ENCODE data around the gene LAMA4. TPM values are rescaled to one million over a fixed set of nuclear protein-coding genes. Genes with fewer than 3 reads are reported as not detected.

Gene LAMA4
- total RNA-seq, 1 experiment from 2014 or later: not detected

DNA sequence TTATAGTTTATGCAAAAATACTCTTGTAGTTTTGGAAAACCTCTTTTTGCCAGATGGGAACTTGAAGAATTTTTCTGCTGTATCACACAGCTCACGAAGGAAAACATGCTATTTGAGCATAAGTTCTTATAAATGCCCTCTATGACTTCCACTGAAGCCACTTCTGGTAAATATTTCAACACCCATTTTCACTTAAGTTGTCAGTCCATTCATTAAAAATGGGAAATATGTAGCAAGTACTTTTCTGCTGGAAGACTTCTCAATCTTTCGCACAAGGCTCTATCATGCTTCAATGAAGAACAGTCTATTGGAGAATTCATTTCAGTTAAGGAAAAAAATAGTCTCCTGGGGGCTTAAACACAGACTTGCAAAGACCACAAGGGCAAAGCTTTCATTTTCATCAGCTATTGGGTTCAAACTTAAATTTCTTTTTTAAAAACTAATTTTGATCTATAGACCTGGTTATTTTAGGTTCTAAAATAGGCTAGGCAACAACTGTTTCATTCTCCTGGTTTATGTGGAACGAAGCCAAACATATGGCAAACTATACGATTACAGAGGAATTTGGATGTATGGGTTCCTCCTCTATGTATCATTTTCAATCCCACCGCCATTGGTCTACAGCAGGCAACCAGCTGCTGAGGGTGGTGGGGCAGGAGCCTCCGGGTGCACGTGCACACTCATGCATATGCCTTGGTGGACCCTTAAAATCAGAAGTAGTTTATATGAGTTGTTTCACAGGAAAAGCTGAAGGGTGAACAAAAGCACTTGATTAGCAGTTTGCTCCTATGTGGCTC, 38.7 kb downstream of the LAMA4 start:
- TF ChIP-seq, protein P1, sequence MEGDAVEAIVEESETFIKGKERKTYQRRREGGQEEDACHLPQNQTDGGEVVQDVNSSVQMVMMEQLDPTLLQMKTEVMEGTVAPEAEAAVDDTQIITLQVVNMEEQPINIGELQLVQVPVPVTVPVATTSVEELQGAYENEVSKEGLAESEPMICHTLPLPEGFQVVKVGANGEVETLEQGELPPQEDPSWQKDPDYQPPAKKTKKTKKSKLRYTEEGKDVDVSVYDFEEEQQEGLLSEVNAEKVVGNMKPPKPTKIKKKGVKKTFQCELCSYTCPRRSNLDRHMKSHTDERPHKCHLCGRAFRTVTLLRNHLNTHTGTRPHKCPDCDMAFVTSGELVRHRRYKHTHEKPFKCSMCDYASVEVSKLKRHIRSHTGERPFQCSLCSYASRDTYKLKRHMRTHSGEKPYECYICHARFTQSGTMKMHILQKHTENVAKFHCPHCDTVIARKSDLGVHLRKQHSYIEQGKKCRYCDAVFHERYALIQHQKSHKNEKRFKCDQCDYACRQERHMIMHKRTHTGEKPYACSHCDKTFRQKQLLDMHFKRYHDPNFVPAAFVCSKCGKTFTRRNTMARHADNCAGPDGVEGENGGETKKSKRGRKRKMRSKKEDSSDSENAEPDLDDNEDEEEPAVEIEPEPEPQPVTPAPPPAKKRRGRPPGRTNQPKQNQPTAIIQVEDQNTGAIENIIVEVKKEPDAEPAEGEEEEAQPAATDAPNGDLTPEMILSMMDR (IDR thresholded peaks at IDR 0.05; ENCODE audit: insufficient read depth in 1 of 2, low read depth in 1 of 2, low read length in 1 of 2, severe bottlenecking in 1 of 2, unreplicated experiment in 1 of 2): no peak
- Histone ChIP-seq H3K4me1 (peaks cover 9% of the 10 kb centered on the region), H3K36me3 (ENCODE audit: control insufficient read depth, insufficient read depth, low read length) (no peaks in the 10 kb centered on the region), H3K27me3 (replicated peaks; ENCODE audit: control insufficient read depth, insufficient read depth, low read length) (no peaks in the 10 kb centered on the region), H3K4me3 (ENCODE audit: low read depth, low read length) (no peak overlapping the region), H3K9me3 (no peaks in the 10 kb centered on the region)
- POLR2A ChIA-PET: no interaction called here
- no peak overlapping the region for H3K27ac Mint-ChIP-seq (ENCODE audit: unreplicated experiment)
- H3K27me3 Mint-ChIP-seq (ENCODE audit: insufficient read depth, unreplicated experiment): peaks cover 6% of the 10 kb centered on the region
- CTCF ChIA-PET: no interaction called here
- H3K36me3 Mint-ChIP-seq (ENCODE audit: insufficient read depth, unreplicated experiment): no peaks in the 10 kb centered on the region
- no peak overlapping the region for H3K4me3 Mint-ChIP-seq (ENCODE audit: unreplicated experiment)
- no peaks in the 10 kb centered on the region for H3K9me3 Mint-ChIP-seq (ENCODE audit: unreplicated experiment)
- intact Hi-C loops (cut with micrococcal nuclease; ENCODE audit: unreplicated experiment): no loop called here
- no peak for DNase-seq
- BruUV-seq (replicated peaks): no TSS peak
- peaks cover 7% of the 10 kb centered on the region for H3K4me1 Mint-ChIP-seq (ENCODE audit: low read depth, unreplicated experiment)

DNA sequence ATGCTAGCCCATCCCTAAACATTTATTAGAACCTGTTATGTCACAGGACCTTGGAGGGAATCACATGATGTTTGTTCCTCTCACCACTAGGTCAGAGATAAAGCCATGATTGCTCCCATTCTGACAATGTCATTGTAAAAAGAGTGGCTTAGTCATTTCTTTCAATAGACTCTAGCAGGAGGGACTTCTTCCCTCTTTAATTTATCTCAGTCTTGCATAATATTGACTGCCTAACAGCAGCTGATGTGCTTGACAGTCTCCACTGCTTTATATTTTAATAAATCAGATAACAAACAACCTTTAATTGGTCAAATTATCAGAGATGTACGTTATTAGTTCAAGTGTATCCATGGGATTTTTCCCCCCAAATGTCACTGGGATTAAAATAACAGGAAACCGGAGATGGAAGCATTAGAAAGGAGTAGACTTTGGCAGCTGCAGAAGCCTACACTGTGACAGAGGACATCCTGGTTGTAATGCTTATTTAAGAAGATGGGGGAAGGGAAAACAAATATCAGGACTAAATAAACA, 39.6 kb downstream of the LAMA4 start:
- ChIA-PET POLR2A (no interaction called here), CTCF (no interaction called here)
- Mint-ChIP-seq H3K27me3 (ENCODE audit: insufficient read depth, unreplicated experiment) (peaks cover 6% of the 10 kb centered on the region), H3K4me3 (ENCODE audit: unreplicated experiment) (no peak overlapping the region), H3K36me3 (ENCODE audit: insufficient read depth, unreplicated experiment) (no peaks in the 10 kb centered on the region), H3K27ac (ENCODE audit: unreplicated experiment) (no peak overlapping the region), H3K4me1 (ENCODE audit: low read depth, unreplicated experiment) (peaks cover 7% of the 10 kb centered on the region), H3K9me3 (ENCODE audit: unreplicated experiment) (no peaks in the 10 kb centered on the region)
- BruUV-seq (replicated peaks): no TSS peak
- intact Hi-C loops (cut with micrococcal nuclease; ENCODE audit: unreplicated experiment): no loop called here
- TF ChIP-seq, protein P1 (IDR thresholded peaks at IDR 0.05; ENCODE audit: insufficient read depth in 1 of 2, low read depth in 1 of 2, low read length in 1 of 2, severe bottlenecking in 1 of 2, unreplicated experiment in 1 of 2): no peak
- H3K9me3 ChIP-seq: no peaks in the 10 kb centered on the region
- no peak overlapping the region for H3K4me3 ChIP-seq (ENCODE audit: low read depth, low read length)
- no peaks in the 10 kb centered on the region for H3K27me3 ChIP-seq (replicated peaks; ENCODE audit: control insufficient read depth, insufficient read depth, low read length)
- peaks cover 9% of the 10 kb centered on the region for H3K4me1 ChIP-seq
- H3K36me3 ChIP-seq (ENCODE audit: control insufficient read depth, insufficient read depth, low read length): no peaks in the 10 kb centered on the region
- DNase-seq: peak in 1 of 2 experiments; percentile 11

DNA sequence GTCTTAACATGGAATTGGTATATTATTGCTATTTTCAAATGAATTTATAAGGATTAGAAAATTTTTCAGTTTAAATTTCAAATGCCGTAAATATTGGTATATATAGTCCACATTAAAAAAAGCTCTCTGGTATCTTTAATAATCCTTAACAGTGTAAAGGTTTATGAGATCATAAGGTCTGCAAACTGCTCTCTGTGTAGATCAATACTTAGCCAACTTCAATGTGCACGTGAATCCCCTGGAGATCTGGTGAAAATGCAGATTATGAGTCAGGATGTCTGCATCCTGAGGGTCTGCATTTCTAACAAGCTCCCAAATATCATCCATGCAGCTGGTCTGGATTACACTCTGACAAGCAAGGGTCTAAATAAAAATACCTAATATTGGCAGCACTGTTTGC, 43.5 kb downstream of the LAMA4 start:
- Histone ChIP-seq H3K4me3 (ENCODE audit: low read depth, low read length) (no peak overlapping the region), H3K36me3 (ENCODE audit: control insufficient read depth, insufficient read depth, low read length) (no peaks in the 10 kb centered on the region), H3K9me3 (no peaks in the 10 kb centered on the region), H3K27me3 (replicated peaks; ENCODE audit: control insufficient read depth, insufficient read depth, low read length) (no peaks in the 10 kb centered on the region), H3K4me1 (peaks cover 4% of the 10 kb centered on the region; the same call in 1 of the 2 replicates)
- BruUV-seq (replicated peaks): no TSS peak
- Mint-ChIP-seq H3K9me3 (ENCODE audit: unreplicated experiment) (no peaks in the 10 kb centered on the region), H3K36me3 (ENCODE audit: insufficient read depth, unreplicated experiment) (no peaks in the 10 kb centered on the region), H3K4me1 (ENCODE audit: low read depth, unreplicated experiment) (no peaks in the 10 kb centered on the region), H3K27me3 (ENCODE audit: insufficient read depth, unreplicated experiment) (peaks cover 6% of the 10 kb centered on the region), H3K4me3 (ENCODE audit: unreplicated experiment) (no peak overlapping the region), H3K27ac (ENCODE audit: unreplicated experiment) (no peak overlapping the region)
- ChIA-PET CTCF (interaction anchor here (0.6 kb wide), 1 partner anchor 579 kb away, joined by 3 read pairs; no protein-coding TSS in a partner anchor), POLR2A (no interaction called here)
- TF ChIP-seq, protein P1 (IDR thresholded peaks at IDR 0.05; ENCODE audit: insufficient read depth in 1 of 2, low read depth in 1 of 2, low read length in 1 of 2, severe bottlenecking in 1 of 2, unreplicated experiment in 1 of 2): no peak
- intact Hi-C loops (cut with micrococcal nuclease; ENCODE audit: unreplicated experiment): no loop called here
- DNase-seq: no peak

All from Caco-2 (cell line).